Adrenal gland (tissue), 12 donors: ENCODE measurements around the gene NUP188. TPM values are rescaled to one million over a fixed set of nuclear protein-coding genes. Genes with fewer than 3 reads are reported as not detected.

Source experiments
- DNase-seq, 7 donors: peaks; one replicate each; pipeline ENCODE4 v3.0.0-alpha.2; 2019 to 2020
- H3K27ac ChIP-seq, 5 donors: fragments of 200-600 bp; sonication (generic) in 4 of 5; 1 replicate in 3 of 5; 2 replicates in 2 of 5; pipeline versions ENCODE4 v1.5.1 to v1.8.0; 2016 to 2020; ENCODE audit warnings: mild to moderate bottlenecking in 1 of 5
- H3K27me3 ChIP-seq: fragments of 200-600 bp; 2 replicates; pipeline ENCODE4 v1.8.0; 2021
- H3K36me3 ChIP-seq, 2 donors: fragments of 200-600 bp; replicated peaks in 1 of 2; 1 replicate in 1 of 2; 2 replicates in 1 of 2; pipeline versions ENCODE4 v1.5.1 to v1.8.0; 2018 to 2022
- H3K4me1 ChIP-seq, 2 donors: fragments of 200-600 bp; replicated peaks in 1 of 2; 1 replicate in 1 of 2; 2 replicates in 1 of 2; pipeline versions ENCODE4 v1.5.1 to v1.8.0; 2018 to 2021
- H3K4me3 ChIP-seq, 4 donors: fragments of 200-600 bp; sonication (generic) in 3 of 4; one replicate each; pipeline ENCODE4 v1.5.1; 2016 to 2018
- H3K9me3 ChIP-seq, 3 donors: fragments of 200-600 bp; sonication (generic) in 1 of 3; replicated peaks in 1 of 3; 1 replicate in 2 of 3; 2 replicates in 1 of 3; pipeline versions ENCODE4 v1.5.1 to v1.8.0; 2016 to 2021
- POLR2A ChIP-seq, 2 donors: fragments of 450-650 bp; IDR thresholded peaks; one replicate each; pipeline ENCODE4 v1.6.1; 2017; ENCODE audit warnings: antibody characterized with exemption in 2 of 2, mild to moderate bottlenecking in 2 of 2, moderate library complexity in 1 of 2
- WGBS, 4 donors: extraction: QIAGEN DNeasy Blood & Tissue Kit in 2 of 4; methylation state at CpG; one replicate each; pipeline versions ENCODE4 v1.1.5 to v1.1.7; 2013 to 2017; 5-methylcytosine and 5-hydroxymethylcytosine counted together
- intact Hi-C, 2 donors: fragments of 100-400 bp; cut with DNase I; formaldehyde crosslinking; loops; one replicate each; pipeline versions ENCODE4 v1.14.1 to v1.15.0; 2022 to 2023
- polyA plus RNA-seq, 3 donors: library from polyadenylated mRNA; stranded (reverse); fragments of 200-250 nt in 2 of 3; fragments of 350-450 nt in 1 of 3; fragmentation: Illumina TruSeq in 1 of 3; extraction: RNeasy Lipid Tissue Mini Kit (QIAGEN cat#74804) in 1 of 3; gene quantifications; one replicate each; pipeline ENCODE4 v1.2.3, GENCODE V29; 2013 to 2014
- total RNA-seq, 9 donors: library from RNA; depleted of rRNA in 4 of 9; stranded (reverse); fragments of >200 nt in 4 of 9; fragments of 120-200 nt in 1 of 9; fragmentation: NEBNext Ultra II Directional in 1 of 9; extraction: Animal tissue kit (Norgen Biotek cat#: 25700) in 1 of 9; gene quantifications; one replicate each; pipeline versions ENCODE4 v1.1.0 to v1.2.4, GENCODE V29; 2013 to 2023
- TF ChIP-seq, protein P1 (sequence below), 6 experiments: fragments of 450-650 bp in 4 of 6; fragments of 200-600 bp in 2 of 6; sonication (generic) in 1 of 6; IDR thresholded peaks; 1 replicate in 5 of 6; 2 replicates in 1 of 6; pipeline versions ENCODE4 v1.5.1 to v1.8.0; 2016 to 2021; ENCODE audit warnings: antibody characterized with exemption in 6 of 6, mild to moderate bottlenecking in 2 of 6, moderate library complexity in 1 of 6
- donor health status: healthy with polysubstance abuse.
- donor health status: Bipolar disorder and iron deficiency.
- donor health status: DM: yes; HTN: yes; CAD: no.
- donor health status: DM: no; HTN: no; CAD: no.
- donor health status: DM: no; HTN: no; CAD: no.
- donor health status: DM: yes; HTN: yes; CAD: no.

The NUP188 gene
- total and polyA plus RNA-seq, 12 donors = 20.2 to 122 (median 31.8) TPM

DNA sequence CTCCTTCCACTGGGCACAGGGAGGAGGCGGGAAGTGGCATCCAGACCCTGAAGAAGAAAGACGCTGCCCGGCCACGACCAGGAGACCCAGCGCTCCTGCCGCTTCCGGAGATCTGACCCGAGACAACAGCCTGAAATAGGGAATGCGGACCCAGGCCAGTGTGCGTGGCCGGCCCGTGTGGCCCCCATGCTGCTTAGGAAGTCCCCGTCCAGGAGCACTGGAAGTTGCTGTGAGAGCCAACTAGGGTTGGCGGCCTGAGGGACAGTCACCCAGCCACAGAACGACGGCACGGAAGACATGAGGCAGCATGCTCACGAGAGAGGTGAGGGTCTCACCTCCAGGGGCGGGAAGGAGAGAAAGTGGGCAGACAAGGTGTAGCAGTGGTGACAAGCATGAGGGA lies 63.7 kb downstream of the NUP188 start:
- WGBS, 4 donors = 85 to 96% (median 93%) methylated on average over 13 to 19 of the region's 19 CpGs
- intact Hi-C loops = no loop called here

DNA sequence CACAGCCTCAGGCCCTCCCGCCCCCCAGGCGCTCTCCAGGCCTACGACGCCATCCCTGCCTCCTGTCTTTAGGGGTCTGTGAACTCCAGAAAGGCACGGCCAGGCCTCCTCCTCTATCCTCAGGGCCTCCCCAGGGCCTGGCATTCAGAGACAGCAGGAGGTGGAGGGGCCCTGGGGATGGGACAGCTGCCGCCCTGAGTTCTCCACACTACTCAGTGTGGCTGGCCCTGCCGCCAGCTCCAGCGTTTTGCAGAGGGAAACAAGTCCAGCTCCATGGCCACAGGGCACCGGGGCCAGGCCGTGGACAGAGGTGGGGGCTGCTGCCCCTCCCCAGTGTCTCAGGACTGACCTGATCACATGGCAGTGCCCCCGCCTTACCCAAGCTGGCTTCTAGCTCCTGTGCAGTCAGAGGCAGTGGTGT lies 64.3 kb downstream of the NUP188 start:
- WGBS, 4 donors = 81 to 93% (median 87%) methylated on average over 5 to 11 of the region's 11 CpGs
- no peak for DNase-seq
- Histone ChIP-seq H3K27me3 (no peaks in the 10 kb centered on the region), H3K4me3 (no peak overlapping the region), H3K9me3 (no peaks in the 10 kb centered on the region), H3K36me3 (peaks cover 0 to 45% of the 10 kb centered on the region in 2 donors), H3K4me1 (peaks cover 5 to 15% of the 10 kb centered on the region in 2 donors), H3K27ac (peak overlapping the region in 1 of 5 donors; percentile 12)
- TF ChIP-seq POLR2A (IDR thresholded peaks at IDR 0.05) = no peak
- TF ChIP-seq, protein P1, sequence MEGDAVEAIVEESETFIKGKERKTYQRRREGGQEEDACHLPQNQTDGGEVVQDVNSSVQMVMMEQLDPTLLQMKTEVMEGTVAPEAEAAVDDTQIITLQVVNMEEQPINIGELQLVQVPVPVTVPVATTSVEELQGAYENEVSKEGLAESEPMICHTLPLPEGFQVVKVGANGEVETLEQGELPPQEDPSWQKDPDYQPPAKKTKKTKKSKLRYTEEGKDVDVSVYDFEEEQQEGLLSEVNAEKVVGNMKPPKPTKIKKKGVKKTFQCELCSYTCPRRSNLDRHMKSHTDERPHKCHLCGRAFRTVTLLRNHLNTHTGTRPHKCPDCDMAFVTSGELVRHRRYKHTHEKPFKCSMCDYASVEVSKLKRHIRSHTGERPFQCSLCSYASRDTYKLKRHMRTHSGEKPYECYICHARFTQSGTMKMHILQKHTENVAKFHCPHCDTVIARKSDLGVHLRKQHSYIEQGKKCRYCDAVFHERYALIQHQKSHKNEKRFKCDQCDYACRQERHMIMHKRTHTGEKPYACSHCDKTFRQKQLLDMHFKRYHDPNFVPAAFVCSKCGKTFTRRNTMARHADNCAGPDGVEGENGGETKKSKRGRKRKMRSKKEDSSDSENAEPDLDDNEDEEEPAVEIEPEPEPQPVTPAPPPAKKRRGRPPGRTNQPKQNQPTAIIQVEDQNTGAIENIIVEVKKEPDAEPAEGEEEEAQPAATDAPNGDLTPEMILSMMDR (IDR thresholded peaks at IDR 0.05) = no peak
- intact Hi-C loops = no loop called here

More for the DNA sequence above, 63.7 kb downstream of the NUP188 start:
- no peak overlapping the region for H3K27ac ChIP-seq
- H3K4me1 ChIP-seq = peaks cover 10 to 21% of the 10 kb centered on the region in 2 donors
- no peaks in the 10 kb centered on the region for H3K9me3 ChIP-seq
- H3K4me3 ChIP-seq = no peak overlapping the region
- peaks cover 0 to 51% of the 10 kb centered on the region in 2 donors for H3K36me3 ChIP-seq
- no peaks in the 10 kb centered on the region for H3K27me3 ChIP-seq
- TF ChIP-seq, protein P1 (IDR thresholded peaks at IDR 0.05) = no peak
- DNase-seq = no peak

DNA sequence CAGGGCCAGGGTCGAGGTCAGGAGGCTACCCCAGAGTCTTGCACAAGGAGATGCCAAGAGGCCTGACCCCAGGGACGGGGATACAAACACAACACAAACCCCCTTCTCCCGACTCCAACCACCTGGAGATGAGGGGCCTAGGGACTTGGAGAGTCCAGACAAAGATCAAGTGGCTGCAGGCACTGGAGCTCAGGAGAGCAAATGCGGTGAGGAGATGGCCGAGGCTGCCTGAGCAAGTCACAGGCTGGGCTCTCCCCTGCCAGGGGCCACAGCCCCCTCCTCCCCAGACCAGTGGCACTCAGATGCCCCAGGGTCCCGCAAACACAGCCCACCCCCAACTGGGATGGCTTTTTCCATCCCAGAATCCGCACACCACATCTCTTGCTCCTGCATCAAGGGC lies 64.8 kb downstream of the NUP188 start:
- TF ChIP-seq, protein P1 (IDR thresholded peaks at IDR 0.05) = no peak
- no peak for TF ChIP-seq POLR2A (IDR thresholded peaks at IDR 0.05)
- peaks cover under 1 to 9% of the 10 kb centered on the region in 2 donors for H3K4me1 ChIP-seq
- no peak overlapping the region for H3K4me3 ChIP-seq
- no peaks in the 10 kb centered on the region for H3K27me3 ChIP-seq
- intact Hi-C loops = no loop called here
- WGBS, 4 donors = 80 to 93% (median 89%) methylated on average over 1 to 7 of the region's 7 CpGs
- DNase-seq = no peak
- H3K27ac ChIP-seq = no peak overlapping the region
- peaks cover 0 to 42% of the 10 kb centered on the region in 2 donors for H3K36me3 ChIP-seq
- no peaks in the 10 kb centered on the region for H3K9me3 ChIP-seq

DNA sequence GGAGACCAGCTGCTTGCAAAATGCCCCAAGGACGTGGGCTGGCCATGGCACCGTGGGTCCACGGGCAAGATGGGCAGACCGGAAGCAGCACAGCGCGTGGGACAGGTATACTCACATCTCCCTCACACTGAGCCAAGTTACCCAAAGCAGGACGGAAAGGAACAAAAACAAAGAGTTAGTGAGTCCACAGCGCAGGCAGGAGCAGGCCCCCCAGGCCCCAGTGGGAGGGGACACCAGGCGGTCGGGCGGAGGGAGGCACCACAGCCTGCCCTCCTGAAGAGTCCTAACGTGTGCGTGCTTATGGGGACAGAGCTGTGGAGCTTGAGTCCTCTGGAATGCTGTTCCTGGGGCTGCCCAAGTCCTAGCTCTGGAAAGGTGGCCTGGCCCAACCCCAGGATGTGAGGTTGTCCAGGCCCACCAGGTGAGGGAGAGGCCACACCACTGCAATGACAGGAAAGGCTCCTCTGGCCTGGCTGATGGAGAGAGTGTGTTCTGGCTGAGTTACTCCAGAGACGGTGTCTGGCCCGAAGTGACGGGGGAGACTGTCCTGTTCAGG lies 65.5 kb downstream of the NUP188 start:
- no peak overlapping the region for H3K4me3 ChIP-seq
- intact Hi-C loops = no loop called here

More for the DNA sequence above, 65.5 kb downstream of the NUP188 start:
- TF ChIP-seq, protein P1 (IDR thresholded peaks at IDR 0.05) = no peak
- TF ChIP-seq POLR2A (IDR thresholded peaks at IDR 0.05) = no peak
- no peaks in the 10 kb centered on the region for H3K27me3 ChIP-seq
- no peak overlapping the region for H3K27ac ChIP-seq
- no peaks in the 10 kb centered on the region for H3K9me3 ChIP-seq
- 90 to 93% (median 91%) methylated on average over 14 to 16 of the region's 16 CpGs for WGBS, 4 donors
- peaks cover 0 to 3% of the 10 kb centered on the region in 2 donors for H3K4me1 ChIP-seq
- no peak for DNase-seq
- peaks cover 0 to 42% of the 10 kb centered on the region in 2 donors for H3K36me3 ChIP-seq
